Stimulated activated CD8-positive, alpha-beta memory T cell treated with anti-CD3 and anti-CD28 coated beads, Interleukin-4, amount 100 ng/mL, for 48 hours (primary cell): ENCODE data around the gene YAP1.
A peak's percentile ranks its signal among the peaks of the same experiment; 100 is the strongest.
"Not testable (repeated sequence)": the region's sequence is repeated elsewhere in the genome, so short reads cannot be mapped to it uniquely, and the experiment has no call there.

Experiments
- DNase-seq: peaks from one replicate; pipeline ENCODE4 v3.0.0-alpha.2; 2020

The YAP1 gene

DNA sequence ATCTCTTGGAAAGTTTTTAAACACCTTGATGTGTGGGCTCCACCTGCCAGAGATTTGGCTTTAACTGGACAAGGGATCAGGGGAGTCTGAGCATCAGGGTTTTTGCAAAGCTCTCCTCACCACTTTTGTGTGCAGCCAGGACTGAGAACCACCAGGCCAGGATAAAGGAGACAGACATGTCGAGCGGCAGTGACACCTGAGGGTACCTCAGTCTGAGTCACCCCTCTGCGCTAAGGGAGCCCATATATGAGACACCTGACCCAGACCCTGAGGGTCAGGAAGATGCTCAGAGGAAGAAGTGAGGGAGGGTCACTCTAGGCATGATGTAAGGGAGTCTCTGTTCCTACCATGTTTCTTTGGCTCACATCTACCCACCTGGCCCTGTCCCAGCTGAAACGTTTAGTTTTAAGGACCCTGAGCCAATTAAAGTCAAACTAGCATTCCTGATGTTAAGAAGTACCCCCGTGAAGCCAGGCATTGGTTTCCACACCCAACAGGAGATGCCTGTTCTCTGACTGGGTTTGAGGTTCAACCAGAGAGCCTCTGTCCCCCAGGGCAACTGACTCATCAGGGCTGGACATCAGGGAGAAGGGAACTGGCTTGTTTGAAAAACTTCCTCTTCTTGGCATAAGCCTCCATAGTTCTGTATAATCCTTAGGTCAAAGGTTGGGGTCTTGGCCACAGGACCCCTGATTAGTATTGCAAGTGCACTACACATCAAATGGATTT, 134.6 kb downstream of the YAP1 start:
- DNase-seq = no peak

- no peak for DNase-seq
Measured at GRCh38 chr11:102251423-102251822, 141.2 kb downstream of the YAP1 start.

GRCh38 chr11:102252339-102252891, 142.2 kb downstream of the YAP1 start:
- no peak for DNase-seq

GRCh38 chr11:102253020-102253715, 142.9 kb downstream of the YAP1 start:
- DNase-seq = no peak

DNA sequence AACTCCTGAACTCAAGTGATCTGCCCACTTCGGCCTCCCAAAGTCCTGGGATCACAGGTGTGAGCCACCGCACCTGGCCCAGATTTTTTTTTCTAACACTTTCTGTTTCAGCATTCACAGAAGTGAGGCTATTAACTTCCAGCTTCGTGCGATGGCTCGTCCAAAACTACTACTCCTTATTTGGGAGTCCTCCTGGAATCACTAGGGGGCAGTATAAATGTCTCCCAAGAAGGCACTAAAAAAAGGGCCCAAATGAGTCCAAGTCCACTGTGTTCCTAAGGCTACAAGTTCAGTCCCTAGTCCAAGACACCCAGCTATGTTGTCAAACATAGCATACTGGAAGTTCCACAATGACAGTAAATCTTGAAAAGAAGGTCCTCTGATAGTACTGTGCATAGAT, 143.8 kb downstream of the YAP1 start:
- DNase-seq = no peak

GRCh38 chr11:102256251-102256650, 146.0 kb downstream of the YAP1 start:
- DNase-seq = no peak

GRCh38 chr11:102260241-102260640, 150.0 kb downstream of the YAP1 start:
- DNase-seq = no peak

GRCh38 chr11:102263379-102264003, 153.2 kb downstream of the YAP1 start:
- no peak for DNase-seq

DNA sequence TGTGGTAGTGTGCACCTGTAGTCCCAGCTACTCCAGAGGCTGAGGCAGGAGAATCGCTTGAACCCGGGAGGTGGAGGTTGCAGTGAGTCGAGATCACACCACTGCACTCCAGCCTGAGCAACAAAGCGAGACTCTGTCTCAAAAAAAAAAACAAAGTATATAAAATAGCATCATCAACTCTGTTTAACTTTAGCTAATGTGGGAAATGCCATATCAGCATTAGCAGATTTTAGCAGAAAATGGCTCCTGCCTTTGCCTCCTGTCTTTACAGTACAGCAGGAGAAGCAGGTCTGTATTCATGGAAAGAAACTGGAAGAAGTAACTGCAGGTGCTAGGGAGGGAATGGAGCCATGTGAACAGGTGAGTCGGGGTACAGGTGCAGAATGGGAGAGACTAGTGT, 154.5 kb downstream of the YAP1 start:
- not testable (repeated sequence) for DNase-seq

GRCh38 chr11:102266099-102266498, 155.9 kb downstream of the YAP1 start:
- no peak for DNase-seq

- DNase-seq = no peak
Measured at GRCh38 chr11:102267609-102268008, 157.4 kb downstream of the YAP1 start.

DNA sequence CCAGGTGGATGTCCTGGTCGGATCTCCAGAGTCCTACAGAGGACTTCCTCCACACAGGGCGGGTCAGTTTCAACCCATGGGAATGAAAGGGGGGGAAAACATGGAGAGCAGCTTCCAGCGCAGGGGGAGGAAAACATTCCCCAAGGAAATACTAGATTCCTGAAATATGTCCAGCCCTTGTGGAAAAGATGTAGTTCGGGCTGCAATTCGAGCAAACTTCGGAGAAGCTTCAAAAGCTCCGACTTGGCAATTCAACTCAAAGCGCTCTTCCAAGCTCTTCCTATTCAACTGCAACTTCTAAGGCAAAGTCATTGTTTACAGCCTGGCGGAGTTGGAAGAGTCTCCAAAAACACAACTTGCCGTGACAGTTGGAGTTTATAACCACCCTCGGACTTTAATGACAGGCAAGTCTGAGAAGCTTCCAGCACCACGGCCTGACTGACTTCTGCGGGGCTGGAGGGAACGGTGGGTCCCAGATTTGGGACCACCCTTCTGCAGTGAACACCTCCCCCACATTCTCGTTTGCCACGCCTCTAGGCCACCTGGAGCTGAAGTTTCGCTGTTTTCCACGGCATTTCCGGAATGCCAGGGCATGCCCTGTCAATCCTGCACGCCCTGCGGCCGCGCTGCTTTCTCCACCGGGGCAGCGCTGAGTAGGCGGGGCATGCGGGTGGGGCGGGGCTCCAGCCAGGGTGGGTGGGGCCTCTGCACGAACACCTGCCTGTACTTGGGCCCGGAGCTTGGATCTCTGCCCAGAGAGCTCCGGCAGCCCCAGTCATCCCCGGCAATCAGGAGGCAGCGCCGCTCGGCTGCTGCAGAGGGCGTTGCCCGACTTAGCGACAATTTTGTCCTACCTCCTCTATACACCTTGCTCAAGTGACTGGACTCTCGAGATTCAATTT, 158.1 kb downstream of the YAP1 start:
- peak; percentile 82 for DNase-seq

DNA sequence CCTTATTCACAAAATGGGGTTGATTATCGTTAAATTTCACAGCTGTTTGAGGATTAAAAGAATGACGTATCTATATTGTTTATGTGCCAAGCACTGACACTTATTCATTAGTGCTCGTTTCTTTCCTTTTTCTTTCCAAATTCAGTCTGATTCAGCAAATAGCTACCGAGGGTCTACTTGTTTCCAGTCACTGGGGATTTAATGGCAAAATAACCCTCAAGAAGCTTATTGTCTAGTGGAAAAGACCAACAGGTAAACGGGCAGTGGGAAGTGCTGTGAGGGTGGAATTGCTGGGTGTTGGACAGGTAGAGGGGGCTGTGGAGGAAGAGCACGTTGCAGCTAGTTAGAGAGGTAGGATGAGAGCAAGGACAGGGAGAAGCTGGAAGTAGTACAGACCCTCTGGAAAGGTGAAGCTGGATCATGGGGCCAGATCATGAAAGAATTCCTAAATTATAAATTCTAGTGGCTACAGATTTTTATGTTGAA, 158.8 kb downstream of the YAP1 start:
- no peak for DNase-seq

DNA sequence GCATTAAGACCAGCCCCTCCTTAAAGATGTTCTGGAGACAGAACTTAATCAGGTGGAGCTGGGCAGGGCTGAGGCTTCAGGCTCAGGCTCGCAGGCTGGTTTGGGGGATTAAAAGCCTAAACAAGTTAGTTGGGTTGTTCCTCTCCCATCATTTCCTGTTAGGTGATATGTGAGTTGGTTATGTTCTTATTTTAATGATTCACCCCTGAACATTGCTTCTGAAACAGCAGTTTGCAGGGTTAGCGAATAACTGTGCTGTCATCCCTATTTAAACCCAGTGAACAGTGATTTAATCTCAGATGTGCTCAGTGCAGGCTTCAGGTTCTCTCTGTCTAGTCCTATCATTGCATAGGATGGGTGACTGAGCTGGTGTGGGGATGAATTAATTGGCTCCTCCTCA, 159.7 kb downstream of the YAP1 start:
- DNase-seq = no peak

DNA sequence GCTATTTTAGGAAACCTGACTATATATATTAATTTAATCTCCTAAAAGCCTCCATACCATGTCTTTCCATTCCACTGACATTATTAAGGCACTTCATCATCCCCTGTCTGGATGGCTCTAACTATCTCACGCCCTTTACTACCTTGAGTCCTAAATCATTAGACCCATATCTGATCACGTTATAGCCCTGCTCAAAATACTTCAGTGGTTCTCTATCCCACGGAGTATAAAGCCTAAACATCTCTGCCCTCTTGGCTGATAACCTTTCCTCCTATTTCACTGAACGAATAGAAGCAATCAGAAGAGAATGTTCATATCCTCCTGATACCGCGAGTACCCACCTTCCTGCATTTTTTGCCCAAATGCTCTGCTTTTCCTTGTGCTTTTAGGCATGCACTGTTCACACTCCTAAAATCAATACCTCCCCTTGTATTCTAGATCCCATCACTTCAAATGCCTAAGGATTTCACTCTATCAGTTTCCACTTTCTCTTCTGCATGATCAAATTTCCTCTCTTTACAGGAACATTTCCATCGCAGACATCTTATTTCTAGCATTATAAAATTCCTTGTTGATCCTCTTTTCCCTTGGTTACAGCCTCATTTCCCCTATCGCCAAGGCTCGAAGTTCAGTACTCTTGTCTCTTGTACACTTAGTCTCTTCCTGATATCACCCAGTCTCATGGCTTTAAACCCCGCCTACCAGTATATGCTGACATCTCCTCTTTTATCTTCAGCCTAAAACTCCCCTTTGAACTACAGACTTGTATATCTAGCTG, 162.0 kb downstream of the YAP1 start:
- DNase-seq = no peak

DNA sequence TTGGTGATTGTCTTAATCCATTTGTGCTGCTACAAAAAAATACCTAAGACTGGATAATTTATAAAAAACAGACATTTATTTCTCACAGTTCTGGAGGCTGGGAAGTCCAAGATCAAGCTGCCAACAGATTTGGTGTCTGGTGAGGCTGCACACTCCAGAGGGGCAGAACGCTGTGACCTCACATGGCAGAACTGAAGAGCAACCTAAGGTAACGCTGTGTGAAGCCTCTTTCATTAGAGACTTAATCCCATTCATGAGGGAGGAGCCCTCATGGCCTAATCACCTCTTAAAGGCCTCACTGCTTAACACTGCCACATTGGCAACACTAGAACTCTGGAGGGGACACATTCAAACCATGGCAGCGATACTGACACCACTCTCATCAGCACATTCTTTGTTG, 164.4 kb downstream of the YAP1 start:
- DNase-seq = no peak

GRCh38 chr11:102276362-102276761, 166.1 kb downstream of the YAP1 start:
- no peak for DNase-seq

DNA sequence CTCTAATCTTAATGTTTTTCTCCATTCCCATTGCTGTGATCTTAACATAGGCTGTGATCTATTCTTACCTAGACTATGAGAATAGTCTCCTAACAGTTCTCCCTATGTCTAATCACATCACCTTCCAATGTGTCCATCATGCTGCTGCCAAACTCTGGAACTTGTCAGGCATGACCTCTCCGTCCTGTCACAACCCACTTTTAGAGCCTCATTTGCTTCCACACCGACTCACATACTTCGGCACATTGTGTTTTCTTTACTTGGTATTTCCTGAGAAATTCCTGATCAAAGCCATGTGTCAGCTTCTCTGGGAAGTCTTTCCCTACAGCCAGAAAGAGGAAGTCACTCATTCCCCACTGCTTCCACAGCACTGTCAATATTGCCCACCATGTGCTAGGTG, 166.5 kb downstream of the YAP1 start:
- DNase-seq = no peak

- no peak for DNase-seq
Measured at GRCh38 chr11:102279641-102280170, 169.5 kb downstream of the YAP1 start.

GRCh38 chr11:102280245-102280833, 170.1 kb downstream of the YAP1 start:
- DNase-seq = no peak
